ENCODE results near the gene APBB1. TPM values are rescaled to one million over a fixed set of nuclear protein-coding genes. Genes with fewer than 3 reads are reported as not detected.

APBB1 gene
- total and polyA plus RNA-seq, 2 of the 4 experiments (the other 2 are of a cell fraction), result 39.4 to 44.1 TPM

- H4K8ac ChIP-seq (ENCODE audit: low read depth in 2 of 2, low read length in 2 of 2), result no peak overlapping the region
- no peak overlapping the region for H3K18ac ChIP-seq (ENCODE audit: low read depth, low read length)
- H3K4me2 ChIP-seq (ENCODE audit: low read depth, low read length), result no peak overlapping the region
- H4K20me1 ChIP-seq (ENCODE audit: insufficient read depth, low read length), result no peaks in the 10 kb centered on the region
- no peak overlapping the region for H4K91ac ChIP-seq (ENCODE audit: insufficient read depth, low read depth, low read length)
- no TSS peak for BruUV-seq (replicated peaks)
- peaks cover 5% of the 10 kb centered on the region; the same call in 1 of the 2 replicates for H3K4me1 ChIP-seq (ENCODE audit: control insufficient read depth, insufficient read depth, low read length)
- ATAC-seq (ENCODE audit: low read depth), result no peak
- no peak overlapping the region for H3K4me3 ChIP-seq (ENCODE audit: insufficient read depth, low read depth, low read length)
- POLR2A ChIA-PET (ENCODE audit: unreplicated experiment), result interaction anchor here (0.8 kb wide), 1 partner anchor 43 kb away, joined by 6 read pairs; no protein-coding TSS in a partner anchor
- no peak overlapping the region for H2AK5ac ChIP-seq (ENCODE audit: low read depth, low read length)
- 40% methylated on average over 3 of the region's 5 CpGs; no CpG with 5 or more reads in 1 of the 2 experiments for WGBS, 2 experiments (ENCODE audit: extremely low coverage in 2 of 2, insufficient read length in 1 of 2)
- H2BK15ac ChIP-seq (ENCODE audit: low read depth, low read length), result no peak overlapping the region
- no peak overlapping the region for H3K27ac ChIP-seq (ENCODE audit: insufficient read depth, low read length)
- in situ Hi-C loops (cut with MboI; ENCODE audit: low sequenced_read_pairs), result loop anchor here (25.0 kb wide), 1 partner anchor 675 kb away; the partner anchor contains the start of genes TRIM22 and TRIM5
- no peak for DNase-seq
- no peak overlapping the region for H3K23ac ChIP-seq (ENCODE audit: low read depth, low read length)
- H2AFZ ChIP-seq (replicated peaks; ENCODE audit: low read length, poor library complexity), result peak overlapping the region; percentile 13
- H3K4ac ChIP-seq (ENCODE audit: low read depth, low read length), result no peak overlapping the region
- CTCF ChIA-PET, result interaction anchor here (0.6 to 3.4 kb wide), 21 partner anchors 9 to 998 kb away, joined by 3 to 43 read pairs (median 4); partner anchors contain the start of gene CNGA4
- H2BK5ac ChIP-seq (ENCODE audit: low read depth, low read length, poor library complexity, severe bottlenecking), result no peak overlapping the region
- TF ChIP-seq CHD1 (IDR thresholded peaks at IDR 0.05; ENCODE audit: low read depth, low read length) (no peak), SMC3 (IDR thresholded peaks at IDR 0.05; ENCODE audit: low read depth, low read length) (no peak), CEBPB (IDR thresholded peaks at IDR 0.05; ENCODE audit: low read depth, low read length) (no peak), POLR2A (IDR thresholded peaks at IDR 0.05; ENCODE audit: low read depth, low read length) (no peak), BHLHE40 (IDR thresholded peaks at IDR 0.05; ENCODE audit: low read depth, low read length) (no peak), FOS (IDR thresholded peaks at IDR 0.05; ENCODE audit: low read depth, low read length) (no peak), RCOR1 (IDR thresholded peaks at IDR 0.05; ENCODE audit: insufficient replicate concordance, low read length) (no peak)
- dilution Hi-C loops (cut with HindIII; ENCODE audit: low sequenced_read_pairs, unreplicated experiment), result no loop called here
- H2BK120ac ChIP-seq (ENCODE audit: low read depth, low read length), result no peak overlapping the region
- H3K14ac ChIP-seq (replicated peaks; ENCODE audit: low read depth, low read length), result no peak overlapping the region
- no peak overlapping the region for H3K56ac ChIP-seq (ENCODE audit: extremely low read depth, insufficient read depth, low read length)
- no peaks in the 10 kb centered on the region; the same call in 1 of the 2 replicates for H3K9me1 ChIP-seq (ENCODE audit: insufficient read depth, low read length)
- H4K5ac ChIP-seq (ENCODE audit: low read depth, low read length), result no peak overlapping the region
- intact Hi-C loops (cut with micrococcal nuclease), result loop anchor here (5.0 to 10.0 kb wide), 3 partner anchors 555 to 1738 kb away; partner anchors contain the start of gene OR52N2
- no peak overlapping the region for H2BK20ac ChIP-seq (ENCODE audit: low read depth, low read length)
- no peaks in the 10 kb centered on the region for H3K79me1 ChIP-seq (ENCODE audit: low read depth in 1 of 2, low read length in 2 of 2)
- no peak overlapping the region for H2AK9ac ChIP-seq (replicated peaks; ENCODE audit: low read depth, low read length, poor library complexity)
- H3K36me3 ChIP-seq (ENCODE audit: control insufficient read depth, insufficient read depth, low read length), result no peaks in the 10 kb centered on the region
- no peaks in the 10 kb centered on the region; the same call in 1 of the 2 replicates for H3K9me3 ChIP-seq (ENCODE audit: control insufficient read depth, insufficient read depth, low read length)
- no peak overlapping the region for H3K9ac ChIP-seq (ENCODE audit: low read depth, low read length)
- peaks cover 3% of the 10 kb centered on the region for H3K27me3 ChIP-seq (ENCODE audit: control insufficient read depth, insufficient read depth, low read length)
Observed at GRCh38 chr11:6362185-6362872, 56.6 kb downstream of the APBB1 start.
